C4-2B (cell line): ENCODE measurements around the gene FBH1.

Experiments
- ZFX ChIP-seq: fragments of 450-650 bp; IDR thresholded peaks from 2 replicates; pipeline ENCODE4 v1.6.1; 2017
- TF ChIP-seq, protein P1 (sequence below): fragments of 450-650 bp; conservative IDR thresholded peaks from 2 replicates; pipeline ENCODE4 v1.5.1; 2017; ENCODE audit warnings: mild to moderate bottlenecking

- TF ChIP-seq, protein P1, sequence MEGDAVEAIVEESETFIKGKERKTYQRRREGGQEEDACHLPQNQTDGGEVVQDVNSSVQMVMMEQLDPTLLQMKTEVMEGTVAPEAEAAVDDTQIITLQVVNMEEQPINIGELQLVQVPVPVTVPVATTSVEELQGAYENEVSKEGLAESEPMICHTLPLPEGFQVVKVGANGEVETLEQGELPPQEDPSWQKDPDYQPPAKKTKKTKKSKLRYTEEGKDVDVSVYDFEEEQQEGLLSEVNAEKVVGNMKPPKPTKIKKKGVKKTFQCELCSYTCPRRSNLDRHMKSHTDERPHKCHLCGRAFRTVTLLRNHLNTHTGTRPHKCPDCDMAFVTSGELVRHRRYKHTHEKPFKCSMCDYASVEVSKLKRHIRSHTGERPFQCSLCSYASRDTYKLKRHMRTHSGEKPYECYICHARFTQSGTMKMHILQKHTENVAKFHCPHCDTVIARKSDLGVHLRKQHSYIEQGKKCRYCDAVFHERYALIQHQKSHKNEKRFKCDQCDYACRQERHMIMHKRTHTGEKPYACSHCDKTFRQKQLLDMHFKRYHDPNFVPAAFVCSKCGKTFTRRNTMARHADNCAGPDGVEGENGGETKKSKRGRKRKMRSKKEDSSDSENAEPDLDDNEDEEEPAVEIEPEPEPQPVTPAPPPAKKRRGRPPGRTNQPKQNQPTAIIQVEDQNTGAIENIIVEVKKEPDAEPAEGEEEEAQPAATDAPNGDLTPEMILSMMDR, result no peak
- TF ChIP-seq ZFX, result no peak
Observed at GRCh38 chr10:5930272-5930671, 40.2 kb downstream of the FBH1 start.
